Fibroblast of upper back skin (primary cell): ENCODE results near the gene CTDP1.
"Not testable (repeated sequence)": the region's sequence is repeated elsewhere in the genome, so short reads cannot be mapped to it uniquely, and the experiment has no call there.

Experiments
- DNase-seq: peaks from one replicate; pipeline ENCODE4 v3.0.0-alpha.2; 2013

The CTDP1 gene

DNA sequence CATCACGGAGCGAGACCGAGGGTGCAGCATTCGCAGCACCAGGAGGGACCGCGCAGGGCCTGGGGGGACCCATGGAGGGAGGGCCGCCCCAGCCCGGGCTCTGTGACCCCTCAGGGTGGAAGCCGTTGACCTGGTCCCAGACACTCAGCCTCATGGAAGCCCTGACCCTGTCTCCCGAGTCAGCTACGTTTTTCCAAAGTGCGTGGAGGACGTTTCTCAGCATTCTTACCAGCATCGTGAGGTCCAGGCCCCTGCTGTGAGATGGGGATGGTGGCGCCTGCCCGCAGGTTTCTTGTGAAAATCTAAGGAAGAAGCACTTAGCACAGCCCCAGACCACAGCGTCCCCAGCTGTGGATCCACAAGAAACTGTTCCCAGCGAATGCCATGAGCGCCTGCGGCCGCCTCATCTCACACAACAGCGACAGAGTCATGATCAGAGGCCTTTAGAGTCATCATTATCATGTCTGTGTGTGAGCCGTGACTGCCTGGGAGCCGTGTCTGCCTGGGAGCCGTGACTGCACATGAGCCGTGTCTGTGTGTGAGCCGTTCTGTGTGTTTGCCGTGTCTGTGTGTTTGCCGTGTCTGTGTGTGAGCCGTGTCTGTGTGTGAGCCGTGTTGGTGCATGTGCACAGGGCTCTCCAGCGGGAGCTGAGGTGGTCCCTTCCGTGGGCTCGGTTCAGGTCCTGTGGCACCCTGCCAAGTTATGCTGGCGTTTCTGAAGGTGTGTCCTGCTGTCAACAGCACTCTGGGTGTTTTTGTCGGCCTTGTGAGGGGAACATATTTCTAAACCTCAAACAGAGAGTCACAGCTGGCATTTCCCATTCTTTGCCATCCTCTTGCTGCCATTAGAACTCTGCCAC lies 68.9 kb downstream of the CTDP1 start:
- no peak for DNase-seq

DNA sequence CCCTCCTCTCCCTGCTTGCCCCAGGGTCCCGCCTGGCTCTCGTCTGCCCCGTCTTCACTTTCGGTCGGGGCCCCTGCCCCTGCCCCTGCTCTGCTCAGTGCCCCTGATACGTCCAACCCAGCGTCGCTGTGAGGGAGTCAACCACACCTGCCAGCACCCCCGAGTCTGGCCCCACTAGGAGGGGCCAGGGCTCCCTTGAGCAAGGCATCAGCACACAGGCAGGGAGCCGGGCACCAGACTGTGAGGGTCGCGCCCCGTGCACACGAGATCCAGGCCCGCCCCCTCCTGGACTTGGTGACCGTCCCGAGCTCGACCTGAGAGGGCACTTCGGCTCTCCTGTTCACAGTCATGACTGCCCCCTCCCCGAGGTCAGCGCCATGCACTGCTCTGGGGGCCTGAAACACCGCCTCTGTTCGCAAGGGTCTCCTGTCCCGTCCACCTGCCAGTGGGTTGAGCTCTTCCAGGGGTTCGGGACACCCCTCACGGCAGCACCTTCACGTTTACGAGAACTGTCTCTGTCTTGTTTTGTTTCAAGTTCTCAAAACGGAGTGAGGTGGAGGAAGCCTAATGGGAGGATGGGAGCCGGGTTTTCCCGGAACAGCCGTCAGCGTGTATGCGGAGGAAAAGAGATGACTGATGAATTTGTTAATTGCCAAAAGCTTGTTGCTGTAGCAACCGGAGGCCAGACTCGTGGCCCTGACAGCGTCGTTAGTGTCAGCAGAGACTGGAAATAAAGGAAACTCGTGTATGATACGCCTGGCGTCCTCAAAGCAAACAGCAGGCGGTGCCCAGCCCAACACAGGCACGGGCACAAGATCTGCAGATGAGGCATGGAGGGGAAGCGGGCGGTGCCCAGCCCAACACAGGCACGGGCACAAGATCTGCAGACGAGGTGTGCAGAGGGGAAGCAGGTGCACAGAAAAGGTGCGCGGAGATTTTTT lies 69.9 kb downstream of the CTDP1 start:
- DNase-seq, result no peak

DNA sequence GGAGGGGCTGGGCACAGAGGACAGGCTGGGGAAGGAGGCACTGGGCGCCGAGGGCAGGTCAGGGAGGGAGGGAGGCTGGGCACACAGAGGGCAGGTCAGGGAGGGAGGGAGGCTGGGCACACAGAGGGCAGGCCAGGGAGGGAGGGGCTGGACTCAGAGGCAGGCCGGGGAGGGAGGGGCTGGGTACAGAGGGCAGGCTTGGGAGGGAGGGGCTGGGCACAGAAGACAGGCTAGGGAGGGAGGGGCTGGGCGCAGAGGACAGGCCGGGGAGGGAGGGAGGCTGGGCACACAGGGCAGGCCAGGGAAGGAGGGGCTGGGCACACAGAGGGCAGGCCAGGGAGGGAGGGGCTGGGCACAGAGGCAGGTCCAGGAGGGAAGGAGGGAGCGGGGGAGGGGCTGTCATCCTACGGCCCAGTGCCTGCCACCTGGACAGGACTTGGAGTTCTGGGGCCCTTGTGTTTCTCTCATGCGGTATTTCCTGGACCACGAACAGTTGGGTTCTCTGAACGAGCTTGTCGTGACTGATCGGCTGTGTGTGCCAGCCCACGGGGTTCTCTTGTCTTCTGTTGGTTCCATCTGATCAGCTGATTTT lies 71.5 kb downstream of the CTDP1 start:
- DNase-seq, result no peak

- not testable (repeated sequence) for DNase-seq
These were observed 72.4 kb downstream of the CTDP1 start for GRCh38 chr18:79751918-79752578.

GRCh38 chr18:79752946-79753345 lies 73.3 kb downstream of the CTDP1 start:
- DNase-seq, result not testable (repeated sequence)

DNA sequence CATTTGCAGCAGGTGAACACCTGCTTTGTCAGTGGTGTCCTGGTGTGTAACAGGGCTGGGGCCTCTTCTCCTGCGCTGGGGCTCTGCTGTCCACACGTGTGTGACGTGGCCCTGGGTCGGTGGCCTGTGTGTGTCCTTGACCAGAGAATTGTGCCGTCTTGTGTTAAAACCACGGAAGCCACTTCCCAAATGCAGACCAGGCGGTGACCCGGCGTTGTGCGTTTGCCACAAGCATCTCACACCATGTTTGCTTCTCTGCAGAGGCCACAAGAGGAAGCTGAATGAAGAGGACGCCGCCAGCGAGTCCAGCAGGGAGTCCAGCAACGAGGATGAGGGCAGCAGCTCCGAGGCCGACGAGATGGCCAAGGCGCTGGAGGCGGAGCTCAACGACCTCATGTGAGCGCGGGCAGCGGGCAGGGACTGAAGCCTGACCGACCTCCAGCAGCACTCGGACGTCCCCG lies 73.8 kb downstream of the CTDP1 start:
- DNase-seq, result no peak

DNA sequence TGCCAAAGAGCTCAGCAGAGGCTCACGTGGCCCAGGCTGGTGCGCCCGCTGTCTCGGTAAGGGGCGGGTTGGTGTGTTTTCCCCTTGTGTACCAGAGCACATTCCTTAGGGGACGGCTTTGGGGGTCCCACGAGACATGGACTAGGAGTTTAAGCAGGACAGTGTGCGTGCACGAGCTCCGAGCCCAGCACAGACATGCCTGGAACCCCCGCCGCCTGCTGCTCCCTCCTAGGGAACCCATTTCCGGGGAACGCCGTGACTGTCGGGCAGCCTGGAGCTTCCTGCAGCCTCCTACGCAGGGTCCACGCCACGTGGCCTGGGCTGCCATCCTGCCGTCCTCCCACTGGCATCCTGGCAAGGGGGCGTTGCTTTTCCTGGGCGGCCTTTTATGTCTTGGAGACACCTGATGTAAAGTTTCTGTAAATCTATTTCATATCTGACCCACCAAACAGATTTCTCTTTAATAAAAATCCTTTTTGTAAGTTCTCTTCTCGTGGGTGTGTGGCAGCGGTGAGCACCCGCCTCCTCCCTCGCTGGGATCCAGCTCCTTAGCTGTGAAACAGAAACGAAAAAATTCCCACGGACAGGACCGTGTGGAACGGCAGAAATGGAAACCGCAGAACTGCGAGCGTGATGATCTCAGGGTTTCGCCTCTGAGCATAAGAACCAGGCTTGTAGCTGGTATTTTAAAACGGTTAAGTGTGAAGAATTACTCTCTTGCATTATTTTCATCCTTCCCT lies 74.6 kb downstream of the CTDP1 start:
- no peak for DNase-seq

- DNase-seq, result no peak
These were observed 75.3 kb downstream of the CTDP1 start for GRCh38 chr18:79754831-79755351.

GRCh38 chr18:79755496-79756142 lies 76.0 kb downstream of the CTDP1 start:
- DNase-seq, result no peak

DNA sequence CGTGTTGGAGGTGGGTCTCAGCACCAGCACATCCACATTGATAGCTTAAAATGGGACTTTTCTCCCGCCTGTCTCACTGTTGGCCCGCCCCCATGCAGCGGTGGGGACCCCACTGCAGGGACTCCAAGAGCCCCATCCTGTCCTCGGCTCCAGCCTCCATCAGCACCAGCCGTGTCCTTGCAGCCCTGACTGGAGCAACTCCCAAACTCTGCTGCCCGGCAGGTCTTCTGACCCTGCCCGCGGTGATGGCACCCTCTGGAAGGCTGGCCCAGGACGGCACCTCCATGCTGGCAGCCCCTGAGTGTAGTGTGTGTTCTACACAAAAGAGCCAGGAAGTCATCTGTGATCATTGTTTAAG lies 76.5 kb downstream of the CTDP1 start:
- DNase-seq, result no peak

GRCh38 chr18:79756826-79757225 lies 77.2 kb downstream of the CTDP1 start:
- no peak for DNase-seq

DNA sequence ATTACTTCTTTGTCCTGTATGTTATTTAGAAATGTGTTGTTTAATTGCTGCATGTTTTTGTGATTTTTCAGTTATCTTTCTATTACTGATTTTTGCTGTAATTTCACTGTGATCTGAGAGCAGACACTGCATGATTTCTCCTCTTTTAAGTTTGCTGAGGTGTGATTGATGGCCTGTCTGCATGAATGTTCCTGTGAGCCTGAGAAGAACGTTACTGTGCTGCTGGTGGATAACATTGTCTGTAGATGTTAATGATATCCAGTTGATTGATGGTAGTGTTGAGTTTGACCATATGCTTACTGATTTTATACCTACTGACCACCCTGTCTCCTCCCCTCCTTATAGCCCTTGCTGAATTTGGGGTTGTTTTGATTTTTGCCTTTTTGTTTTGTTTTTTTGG lies 80.7 kb downstream of the CTDP1 start:
- no peak for DNase-seq

- no peak for DNase-seq
These were observed 81.3 kb downstream of the CTDP1 start for GRCh38 chr18:79760881-79761280.

DNA sequence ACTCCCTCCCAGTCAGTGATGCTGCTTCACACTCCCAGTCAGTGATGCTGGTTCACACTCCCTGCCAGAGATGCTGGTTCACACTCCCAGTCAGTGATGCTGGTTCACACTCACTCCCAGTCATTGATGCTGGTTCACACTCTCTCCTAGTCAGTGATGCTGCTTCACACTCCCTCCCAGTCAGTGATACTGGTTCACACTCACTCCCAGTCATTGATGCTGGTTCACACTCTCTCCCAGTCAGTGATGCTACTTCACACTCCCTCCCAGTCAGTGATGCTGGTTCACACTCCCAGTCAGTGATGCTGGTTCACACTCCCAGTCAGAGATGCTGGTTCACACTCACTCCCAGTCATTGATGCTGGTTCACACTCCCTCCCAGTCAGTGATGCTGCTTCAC lies 83.8 kb downstream of the CTDP1 start:
- DNase-seq, result no peak

DNA sequence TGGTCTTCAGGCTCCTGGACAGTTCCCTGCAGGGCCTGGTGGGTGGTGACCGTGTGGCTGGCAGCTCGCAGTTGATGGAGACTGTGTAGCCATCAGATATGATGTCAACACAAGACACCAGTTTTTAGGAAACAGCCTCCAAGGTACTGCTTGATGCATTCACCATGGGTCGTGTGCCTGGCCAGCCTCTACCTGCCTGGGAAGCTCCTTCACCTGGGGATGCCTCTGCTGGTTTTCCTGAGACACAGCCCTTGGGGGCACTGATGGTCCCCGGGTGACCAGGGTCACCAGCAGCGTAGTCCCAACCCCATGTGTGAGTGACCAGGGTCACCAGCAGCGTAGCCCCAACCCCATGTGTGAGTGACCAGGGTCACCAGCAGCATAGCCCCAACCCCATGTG lies 84.5 kb downstream of the CTDP1 start:
- DNase-seq, result no peak

DNA sequence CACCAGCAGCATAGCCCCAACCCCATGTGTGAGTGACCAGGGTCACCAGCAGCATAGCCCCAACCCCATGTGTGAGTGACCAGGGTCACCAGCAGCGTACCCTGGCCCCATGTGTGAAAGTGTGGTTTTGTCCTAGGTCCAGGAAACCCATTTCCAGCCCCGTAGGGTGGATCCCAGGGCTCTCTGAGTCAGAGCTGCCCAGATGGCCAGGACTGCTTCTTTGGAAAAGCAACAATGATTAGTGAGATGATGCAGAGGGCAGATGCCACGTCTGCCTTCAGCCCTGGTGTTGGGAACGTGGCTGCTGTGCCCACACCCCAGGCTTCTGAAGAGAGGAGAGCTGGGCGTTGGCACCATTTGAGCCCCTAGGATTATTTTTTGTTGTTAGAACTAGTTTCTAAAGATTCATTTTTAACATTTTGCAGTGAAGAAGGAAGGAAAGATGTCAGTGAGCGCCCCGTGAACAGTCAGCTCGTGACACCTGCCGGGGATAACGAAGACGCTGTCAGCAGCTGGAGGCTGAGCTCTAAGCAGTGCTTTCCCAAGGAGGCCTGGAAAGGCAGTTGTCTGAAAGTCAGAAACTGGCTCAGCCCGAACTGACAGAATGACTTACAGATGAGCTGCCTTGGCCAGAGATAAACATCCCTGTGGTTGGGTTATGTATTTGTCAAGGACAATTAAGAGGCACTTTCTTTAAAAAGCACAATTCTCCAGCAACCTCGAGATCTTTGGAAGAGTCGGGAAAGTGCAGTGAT lies 86.1 kb downstream of the CTDP1 start:
- no peak for DNase-seq

GRCh38 chr18:79766308-79766707 lies 86.7 kb downstream of the CTDP1 start:
- no peak for DNase-seq

GRCh38 chr18:79768745-79769144 lies 89.1 kb downstream of the CTDP1 start:
- no peak for DNase-seq

DNA sequence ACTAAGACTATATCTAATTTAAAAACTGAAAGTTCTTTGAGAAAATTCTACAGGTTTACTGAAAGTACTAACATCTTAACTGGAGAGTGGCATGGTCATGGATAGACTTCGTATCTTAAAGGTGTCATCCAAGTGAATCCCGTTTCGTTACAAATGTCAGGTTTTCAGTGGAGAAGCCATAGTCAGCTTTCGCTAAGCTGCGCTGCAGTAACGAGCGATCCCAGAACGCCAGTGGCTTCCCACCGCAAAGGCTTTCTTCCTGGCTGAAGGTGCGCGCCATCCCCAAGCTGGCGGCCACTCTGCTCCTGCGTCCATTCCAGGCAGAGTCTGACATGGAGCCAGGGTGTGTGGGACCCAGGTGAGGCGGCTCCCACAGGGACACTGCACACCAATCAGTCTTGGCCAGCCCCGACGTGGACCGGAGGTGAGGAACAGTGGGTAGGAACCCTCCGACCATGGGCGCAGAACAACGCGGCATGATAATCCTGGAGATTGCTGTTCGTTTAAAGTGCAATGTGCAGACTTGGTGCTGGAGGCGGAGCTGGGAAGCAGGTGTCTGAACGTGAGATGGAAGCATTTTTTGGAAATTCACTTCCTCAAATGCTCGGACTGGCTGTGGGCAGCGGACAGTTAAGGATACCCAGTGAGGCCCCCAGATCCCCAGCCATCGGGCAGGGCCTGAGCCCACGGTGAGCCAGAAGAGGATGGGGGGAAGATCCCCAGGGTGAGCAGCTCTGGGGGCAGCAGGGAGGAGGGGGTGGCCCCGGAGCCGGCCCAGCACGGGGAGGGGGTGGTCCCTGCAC lies 90.3 kb downstream of the CTDP1 start:
- DNase-seq, result no peak

GRCh38 chr18:79770501-79770815 lies 90.9 kb downstream of the CTDP1 start:
- DNase-seq, result no peak
